Middle frontal gyrus (tissue), 1 donor: Measurements from ENCODE around the gene DYNC1LI1.

ENCODE experiments used
- DNase-seq: peaks from one replicate; pipeline ENCODE4 v3.0.0-alpha.2; 2015; ENCODE audit warnings: low spot score; ENCODE audit errors: extremely low spot score

DYNC1LI1 gene

DNA sequence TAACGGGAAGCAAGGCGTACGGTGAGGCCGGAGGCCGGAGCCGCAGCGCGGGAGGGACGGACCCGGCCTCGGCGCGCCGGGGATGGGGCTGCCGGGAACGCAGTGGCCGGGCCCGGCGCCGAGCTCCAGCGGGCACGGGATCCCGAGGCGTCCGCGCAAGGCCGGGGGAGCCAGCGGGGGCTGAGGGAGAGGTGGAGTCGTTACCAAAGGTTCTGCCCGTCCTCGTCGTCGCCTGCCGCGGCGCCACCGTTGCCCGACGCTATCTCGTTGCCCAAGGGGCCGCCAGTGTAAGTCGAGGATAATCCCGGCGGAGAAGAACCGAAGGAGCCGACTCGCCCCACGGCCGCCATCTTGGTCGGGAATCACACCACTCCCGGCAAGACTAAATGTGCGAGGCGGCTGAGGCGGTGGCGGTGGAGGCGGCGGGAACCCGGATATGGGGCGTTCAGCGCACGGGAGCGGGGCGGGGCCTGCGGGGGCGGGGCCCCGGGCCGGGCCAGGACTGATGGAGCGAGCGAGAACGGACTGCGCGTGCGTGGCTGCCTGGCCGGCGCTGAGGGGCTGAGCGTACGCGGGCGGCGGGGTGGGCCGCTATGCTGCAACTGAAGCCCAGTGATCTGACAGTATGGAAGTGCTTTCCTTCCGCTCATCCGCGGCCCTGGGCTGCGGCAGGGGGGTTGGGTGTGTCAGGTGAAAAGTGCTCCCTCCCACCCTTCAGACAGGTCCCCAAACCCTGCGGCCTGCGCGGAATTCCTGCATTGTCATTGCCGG, at the start of gene DYNC1LI1:
Gene DYNC1LI1 (minus strand): TSS at position 438 of the 771 bp plus-strand sequence. CDS start 88 bp downstream, at position 350.
- peak; percentile 86 for DNase-seq

DNA sequence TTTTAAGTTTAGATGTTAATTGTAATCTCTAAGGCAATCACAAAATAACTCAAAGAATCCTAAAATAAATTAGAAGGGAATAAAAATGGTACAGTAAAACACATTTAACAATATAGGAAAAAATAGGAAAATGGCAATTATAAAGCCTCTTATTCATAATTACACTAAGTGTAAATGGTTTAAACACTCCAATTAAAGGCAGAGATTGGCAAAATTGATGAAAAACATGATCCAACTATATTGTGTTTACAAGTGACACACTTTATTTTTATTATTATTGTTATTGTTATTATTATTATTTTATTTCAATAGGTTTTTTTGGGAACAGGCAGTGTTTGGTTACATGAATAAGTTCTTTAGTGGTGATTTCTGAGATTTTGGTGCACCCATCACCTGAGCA, 48.7 kb upstream of the DYNC1LI1 start:
- DNase-seq, result no peak

DNA sequence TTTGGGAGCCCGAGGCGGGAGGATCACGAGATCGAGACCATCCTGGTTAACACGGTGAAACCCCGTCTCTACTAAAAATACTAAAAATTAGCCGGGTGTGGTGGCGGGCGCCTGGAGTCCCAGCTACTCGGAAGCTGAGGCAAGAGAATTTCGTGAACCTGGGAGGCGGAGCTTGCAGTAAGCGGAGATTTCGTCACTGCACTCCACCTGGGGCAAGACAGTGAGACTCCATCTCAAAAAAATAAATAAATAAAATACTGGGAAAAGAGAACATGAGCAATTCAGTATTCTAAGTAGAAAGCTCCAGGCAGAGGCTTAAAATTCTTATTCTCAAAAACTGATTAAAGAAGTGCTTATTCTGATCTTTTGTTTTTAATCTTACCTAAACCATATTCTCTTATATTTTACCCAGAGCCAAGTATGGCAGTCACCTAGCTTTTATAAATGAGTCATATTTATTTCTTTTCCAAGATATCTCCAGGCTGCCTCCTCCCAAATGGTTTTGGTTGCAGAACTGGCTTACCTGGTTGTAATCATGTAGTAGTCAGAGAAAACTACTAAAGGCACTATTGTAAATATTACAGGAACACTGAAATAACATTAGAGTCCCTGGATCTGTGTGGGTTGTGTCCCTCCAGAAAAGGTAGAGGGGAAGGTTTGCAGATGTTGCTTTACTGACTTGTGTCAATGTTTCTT, 45.8 kb upstream of the DYNC1LI1 start:
- no peak for DNase-seq

DNA sequence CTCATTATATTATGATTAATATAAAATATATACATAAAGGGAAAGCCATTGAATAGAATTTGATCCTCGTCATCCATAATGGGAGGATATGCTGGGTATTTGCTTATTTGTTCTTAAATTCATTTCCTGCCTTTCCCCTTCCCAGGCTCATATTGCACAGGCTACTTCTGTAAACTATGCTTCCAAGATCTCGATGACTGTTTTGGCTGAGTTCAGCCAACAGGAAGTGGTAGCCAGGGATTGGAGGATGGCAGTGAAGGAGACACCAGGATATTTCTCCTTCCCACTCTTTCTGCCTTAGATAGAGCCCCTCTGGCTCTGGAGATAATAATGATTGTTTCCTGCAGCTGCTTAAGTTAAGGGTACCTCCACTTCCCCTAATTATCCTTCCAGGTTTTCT, 44.3 kb upstream of the DYNC1LI1 start:
- DNase-seq, result no peak

DNA sequence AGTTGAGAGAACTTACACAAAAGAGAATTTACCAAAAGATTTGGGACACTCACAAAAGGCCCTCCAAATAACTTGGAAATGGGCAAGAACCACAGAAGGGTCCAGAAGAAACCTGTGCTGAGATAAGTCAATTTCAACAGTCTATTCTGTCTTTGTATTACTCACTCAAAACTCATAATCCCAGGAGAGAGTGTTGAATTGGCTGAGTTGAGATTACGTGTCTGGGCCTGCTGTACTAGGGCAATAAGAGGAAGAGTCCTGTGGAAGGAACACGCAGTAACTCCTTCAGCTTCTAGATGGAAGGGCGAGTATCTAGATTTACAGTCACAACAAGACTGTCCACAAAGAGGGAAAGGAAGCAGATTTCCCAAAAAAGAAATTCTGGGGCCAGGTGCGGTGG, 42.5 kb upstream of the DYNC1LI1 start:
- DNase-seq, result no peak

DNA sequence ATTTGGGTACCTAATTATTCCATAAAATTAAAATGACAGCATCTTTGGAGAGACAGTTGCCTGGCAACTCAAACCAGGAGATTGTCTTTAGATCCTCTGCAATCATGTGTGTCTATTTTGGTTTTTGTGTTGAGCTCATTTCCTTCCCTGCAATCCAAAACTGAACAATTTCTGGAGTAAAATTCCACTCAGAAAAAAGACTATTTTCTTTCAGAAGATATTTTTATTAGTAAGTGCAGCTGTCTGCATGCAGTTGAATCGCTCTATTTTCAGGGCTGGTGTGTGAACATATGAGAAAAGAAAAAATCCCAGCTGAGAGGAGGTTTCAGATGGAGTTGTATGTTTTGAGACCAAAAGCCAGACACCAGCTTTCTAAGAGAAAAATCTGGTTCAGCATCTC, 41.9 kb upstream of the DYNC1LI1 start:
- peak; percentile 46 for DNase-seq

DNA sequence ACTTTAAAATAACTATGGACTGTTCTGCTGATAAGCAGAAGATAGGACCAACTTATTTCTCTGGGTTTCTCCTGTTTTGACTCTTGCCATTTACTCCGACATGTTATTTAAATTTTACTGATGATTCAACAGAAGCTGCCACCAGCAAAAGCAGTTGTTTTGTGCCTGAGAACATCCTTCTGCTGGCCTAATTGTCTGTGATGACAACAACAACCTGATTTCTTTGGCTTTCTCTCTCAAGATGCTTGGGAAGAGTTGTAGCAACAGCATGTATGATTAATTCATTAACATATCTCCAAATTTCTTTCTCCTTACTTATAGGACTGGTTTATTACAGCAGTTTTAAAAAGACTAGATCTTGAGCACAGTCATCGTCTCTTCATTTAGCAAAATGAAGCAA, 36.9 kb upstream of the DYNC1LI1 start:
- DNase-seq, result no peak

DNA sequence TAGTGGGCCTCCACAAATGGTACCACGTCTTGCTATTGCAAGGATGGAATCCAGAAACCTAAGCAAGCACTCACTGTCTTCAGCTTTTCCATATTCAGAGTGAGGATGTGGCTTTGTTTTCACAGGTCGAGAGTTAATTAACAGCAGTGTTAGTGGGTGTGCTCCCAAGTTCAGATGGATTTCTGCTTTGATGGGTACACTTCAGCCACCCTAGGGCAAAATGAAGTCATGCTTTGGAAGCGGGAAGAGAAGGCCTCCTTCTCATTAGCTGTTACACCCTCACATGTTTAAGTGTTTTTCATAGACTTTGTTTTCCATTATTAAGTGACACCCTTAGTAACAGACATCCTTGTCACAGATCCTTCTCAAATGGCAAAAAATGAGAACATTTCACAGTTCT, 36.3 kb upstream of the DYNC1LI1 start:
- no peak for DNase-seq

DNA sequence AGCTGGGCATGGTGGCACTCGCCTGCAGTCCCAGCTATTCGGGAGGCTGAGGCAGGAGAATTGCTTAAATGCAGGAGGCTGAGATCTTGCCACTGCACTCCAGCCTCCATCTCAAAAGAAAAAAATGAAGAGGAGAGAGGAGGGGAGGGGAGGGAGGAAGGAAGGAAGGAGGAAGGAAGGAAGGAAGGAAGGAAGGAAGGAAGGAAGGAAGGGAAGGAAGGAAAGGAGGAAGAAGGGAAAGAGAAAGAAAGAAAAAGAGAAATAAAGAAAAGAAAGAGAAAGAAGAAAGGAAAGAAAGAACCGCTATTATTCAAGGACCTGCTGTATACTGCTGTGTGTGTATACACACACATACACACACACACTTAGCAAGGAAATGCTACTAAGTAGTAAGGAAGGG, 35.6 kb upstream of the DYNC1LI1 start:
- no peak for DNase-seq

DNA sequence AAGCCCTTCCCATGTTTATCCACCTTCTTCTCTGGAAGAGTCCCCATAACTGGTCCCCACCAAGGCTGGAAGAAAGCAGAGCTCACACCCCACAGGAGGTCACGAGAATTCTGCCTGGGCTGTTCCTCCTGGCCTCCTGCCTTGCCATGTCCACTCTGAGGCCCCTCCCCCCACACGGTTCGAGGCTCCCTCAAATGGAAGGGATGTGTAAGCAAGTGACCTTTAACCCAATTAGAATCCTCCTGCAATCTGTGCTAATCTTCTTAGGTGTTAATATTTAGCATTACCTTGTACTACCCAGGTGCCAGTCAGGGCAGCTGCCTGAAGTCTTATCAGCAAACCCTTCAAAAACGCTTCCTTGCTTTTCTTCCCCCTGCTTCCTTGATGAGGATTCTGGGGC, 32.4 kb upstream of the DYNC1LI1 start:
- DNase-seq, result no peak

DNA sequence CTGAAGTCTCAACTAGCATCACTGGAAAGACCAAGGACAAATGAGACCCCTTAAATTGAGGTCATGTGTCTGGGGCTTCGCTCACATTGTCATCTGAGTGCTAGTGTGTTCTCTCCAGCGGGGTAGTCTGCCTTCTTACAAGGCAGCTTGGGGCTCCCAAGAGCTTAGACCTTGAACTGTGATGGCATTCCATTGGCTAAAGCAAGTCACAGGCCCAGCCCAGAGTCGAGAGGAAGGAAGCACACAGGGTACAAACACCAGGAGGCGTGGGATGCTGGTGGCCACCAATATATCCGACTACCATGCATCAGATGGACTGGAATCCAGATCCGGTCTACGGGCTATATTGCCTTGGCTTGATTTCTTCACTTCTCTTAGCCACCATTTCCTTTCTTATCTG, 31.5 kb upstream of the DYNC1LI1 start:
- DNase-seq, result no peak

DNA sequence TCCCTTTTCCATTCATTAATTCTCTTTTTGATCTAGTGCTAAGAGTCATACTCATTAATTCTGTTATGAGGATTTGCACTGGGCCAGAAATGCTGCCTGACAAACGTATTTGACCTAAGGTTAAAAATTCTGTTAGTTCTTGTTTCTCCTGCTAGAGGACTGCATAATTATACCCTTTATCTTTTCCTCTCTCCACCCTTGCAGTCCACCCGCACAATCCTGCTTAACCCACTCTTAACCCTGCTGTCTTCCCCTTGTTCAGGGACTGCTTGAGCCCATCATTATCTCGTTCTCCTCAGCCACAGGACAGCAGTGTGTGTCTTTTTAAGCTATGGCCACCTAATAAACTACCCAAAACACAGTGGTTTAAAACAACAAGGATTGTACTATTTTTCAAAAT, 31.1 kb upstream of the DYNC1LI1 start:
- no peak for DNase-seq

DNA sequence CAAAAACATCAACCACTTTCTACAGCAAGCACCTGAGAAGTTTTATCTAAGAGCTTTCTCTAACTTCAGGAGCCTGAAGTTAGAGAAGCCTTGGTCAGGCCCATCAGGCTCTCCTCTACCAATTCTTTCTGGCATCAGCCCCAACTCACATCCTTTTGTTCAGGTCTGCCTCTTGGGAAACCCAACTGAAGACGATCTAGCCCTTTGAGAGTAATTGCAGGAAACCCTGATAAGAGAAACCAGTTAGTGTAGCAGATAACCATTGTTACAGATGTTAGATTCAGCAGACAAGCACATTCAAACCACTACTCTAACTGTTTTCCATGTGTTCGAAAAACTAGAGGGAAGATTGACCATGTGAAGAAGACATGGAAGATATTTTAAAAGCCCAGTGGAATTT, 27.0 kb upstream of the DYNC1LI1 start:
- no peak for DNase-seq

DNA sequence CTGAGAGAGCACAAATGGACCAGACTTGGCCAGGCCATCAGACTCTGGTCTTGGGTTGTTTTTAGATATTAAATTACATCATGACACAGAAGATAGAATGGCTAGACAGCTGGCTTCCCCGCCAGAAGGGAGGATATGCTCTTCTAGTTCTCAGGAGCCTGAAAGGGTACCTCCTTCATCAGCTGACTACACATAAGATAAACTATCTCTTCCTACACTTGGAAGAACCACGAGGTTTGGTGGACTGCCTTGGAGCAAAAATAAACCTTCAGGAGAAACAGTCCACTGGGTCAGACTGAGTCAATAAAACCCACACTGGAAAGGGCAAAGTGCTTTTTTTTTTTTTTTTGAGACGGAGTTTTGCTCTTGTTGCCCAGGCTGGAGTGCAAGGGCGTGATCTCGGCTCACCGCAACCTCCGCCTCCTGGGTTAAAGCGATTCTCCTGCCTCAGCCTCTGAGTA, 26.3 kb upstream of the DYNC1LI1 start:
- DNase-seq, result no peak

DNA sequence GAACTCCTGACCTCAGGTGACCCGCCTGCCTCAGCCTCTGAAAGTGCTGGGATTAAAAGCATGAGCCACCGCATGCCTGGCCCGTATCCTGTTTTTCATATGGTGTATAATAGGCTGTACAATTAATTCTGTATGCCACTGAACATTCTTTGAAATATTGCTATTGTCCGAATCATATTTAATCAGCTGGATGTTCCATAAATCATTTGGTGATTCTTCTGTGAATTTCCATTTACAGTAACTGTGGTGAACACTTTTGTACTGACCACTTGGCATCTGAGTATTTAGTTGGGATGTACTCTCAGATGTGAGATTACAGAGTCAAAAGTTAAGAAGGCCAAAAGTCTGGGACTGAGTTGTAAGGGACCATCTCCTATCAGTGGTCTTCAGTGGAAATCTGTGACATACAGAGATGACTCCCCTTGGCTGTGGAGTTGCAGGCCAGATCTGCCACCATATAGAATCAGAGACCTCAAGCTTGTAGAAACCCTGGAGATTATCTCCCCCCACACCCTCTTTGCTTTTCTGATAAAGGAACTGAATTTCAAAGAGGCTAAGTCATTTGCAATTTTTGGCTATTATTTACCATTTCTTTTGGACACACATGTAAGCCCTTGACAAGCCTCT, 25.7 kb upstream of the DYNC1LI1 start:
- DNase-seq, result no peak

DNA sequence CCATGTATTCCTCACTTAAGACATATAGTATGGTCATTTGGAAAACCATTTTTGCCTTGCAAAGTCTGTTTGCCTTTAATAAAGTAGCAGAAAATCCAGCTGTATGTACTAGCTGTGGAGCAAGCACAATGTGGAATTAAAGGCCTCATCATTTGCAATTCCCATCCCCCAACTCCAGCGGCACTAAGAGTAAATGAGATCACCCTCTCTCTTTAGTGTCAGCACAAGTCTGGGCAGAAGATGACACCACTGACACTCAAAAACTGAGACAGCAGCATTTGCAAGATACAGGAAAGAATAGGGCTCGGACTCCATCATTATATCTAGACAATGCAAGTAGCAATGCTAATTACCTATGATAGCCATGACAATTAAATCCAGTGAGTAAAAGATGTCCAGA, 24.7 kb upstream of the DYNC1LI1 start:
- DNase-seq, result no peak

DNA sequence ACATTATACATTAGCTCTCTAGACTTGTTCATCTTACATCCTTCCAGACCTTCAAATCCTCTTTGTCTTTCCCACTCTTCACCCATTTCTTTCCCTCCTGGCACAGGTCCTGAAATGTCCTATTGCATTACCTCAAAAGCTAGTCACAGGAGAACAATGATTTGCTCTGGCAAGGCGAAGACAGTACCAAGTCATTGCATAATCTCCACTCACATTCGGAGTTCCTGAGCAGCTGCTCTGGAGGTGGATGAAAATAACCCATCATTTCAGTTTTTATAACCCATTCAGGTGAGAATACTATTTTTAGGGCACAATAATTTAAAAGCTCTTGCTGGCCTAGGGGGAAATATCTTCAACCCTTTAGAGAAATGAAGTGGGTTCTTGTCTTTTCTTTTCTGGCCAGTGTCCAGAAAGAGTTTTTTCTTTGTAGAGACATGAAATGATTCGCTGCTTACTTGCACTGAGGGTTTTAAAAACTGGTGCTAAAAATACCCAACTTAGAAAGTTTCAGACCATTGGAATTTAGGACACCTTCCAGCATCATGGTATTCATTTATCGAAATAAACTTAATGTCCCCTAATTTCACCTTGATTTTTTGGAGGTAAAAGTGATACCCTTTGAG, 23.4 kb upstream of the DYNC1LI1 start:
- DNase-seq, result no peak

DNA sequence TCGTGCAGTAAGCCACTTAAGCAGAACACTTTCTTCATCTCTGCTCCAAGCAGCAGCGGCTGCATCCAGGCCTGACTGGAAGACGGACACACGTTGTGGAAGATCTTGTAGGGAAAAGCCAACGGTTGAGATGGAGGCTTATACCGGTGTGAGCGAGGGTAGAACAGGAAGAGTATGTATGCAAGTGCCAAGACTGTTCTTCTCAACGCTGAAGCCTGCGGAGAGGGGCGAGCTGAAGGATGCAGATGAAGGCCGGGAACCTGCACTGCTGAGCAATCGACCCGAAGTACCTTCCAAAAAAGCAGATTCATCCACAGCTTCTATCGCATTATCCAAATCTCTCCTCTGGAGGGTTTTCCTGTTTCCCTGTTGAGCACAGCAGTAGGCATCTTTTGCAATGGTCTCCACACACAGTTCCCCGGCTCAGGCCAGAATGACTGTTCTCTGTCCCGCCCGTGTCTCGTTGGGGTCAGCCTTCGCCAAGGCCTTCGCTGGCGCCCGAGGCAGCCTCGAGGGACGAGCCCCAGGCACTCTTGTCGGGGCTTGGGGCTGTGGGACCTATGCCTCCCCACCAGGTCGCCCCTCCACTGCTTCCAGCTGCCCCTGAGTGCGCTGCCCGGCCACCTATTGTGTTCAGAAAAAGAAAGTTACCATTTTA, 22.2 kb upstream of the DYNC1LI1 start:
- no peak for DNase-seq

DNA sequence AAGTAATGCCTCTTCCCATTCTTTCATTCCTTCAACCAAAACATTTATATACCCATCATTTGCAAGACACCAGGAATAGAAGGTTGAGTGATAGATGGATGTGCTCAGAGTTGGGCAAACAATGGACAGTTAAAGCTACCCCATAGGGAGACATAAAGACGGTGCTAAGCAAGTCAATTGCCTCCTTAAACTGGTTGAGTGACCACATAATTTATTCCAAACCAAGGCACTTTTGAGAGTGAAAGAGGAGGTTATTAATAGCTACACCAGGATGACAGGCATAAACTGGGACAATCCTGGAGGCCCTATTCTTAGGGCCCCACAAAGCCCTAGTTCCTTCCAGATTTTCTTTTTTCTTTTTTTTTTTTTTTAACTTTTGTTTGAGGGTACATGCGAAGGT, 21.4 kb upstream of the DYNC1LI1 start:
- no peak for DNase-seq

DNA sequence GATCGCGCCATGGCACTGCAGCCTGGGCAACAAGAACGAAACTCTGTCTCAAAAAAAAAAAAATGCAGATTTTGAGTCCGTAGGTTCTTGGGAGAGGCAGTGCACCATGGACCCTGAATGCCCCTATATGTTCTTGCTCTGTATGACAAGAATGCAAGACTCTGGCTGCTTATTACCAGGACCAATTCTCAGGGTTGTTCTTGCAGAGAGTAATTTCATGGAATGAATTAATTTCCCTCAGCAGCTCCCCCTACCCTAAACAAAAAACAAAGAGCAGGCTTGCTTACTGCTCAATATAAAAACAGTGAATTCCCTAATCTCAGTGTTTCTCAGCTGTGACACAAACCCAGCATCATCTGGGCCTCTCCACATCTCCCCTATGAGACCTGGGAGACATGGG, 20.5 kb upstream of the DYNC1LI1 start:
- no peak for DNase-seq

DNA sequence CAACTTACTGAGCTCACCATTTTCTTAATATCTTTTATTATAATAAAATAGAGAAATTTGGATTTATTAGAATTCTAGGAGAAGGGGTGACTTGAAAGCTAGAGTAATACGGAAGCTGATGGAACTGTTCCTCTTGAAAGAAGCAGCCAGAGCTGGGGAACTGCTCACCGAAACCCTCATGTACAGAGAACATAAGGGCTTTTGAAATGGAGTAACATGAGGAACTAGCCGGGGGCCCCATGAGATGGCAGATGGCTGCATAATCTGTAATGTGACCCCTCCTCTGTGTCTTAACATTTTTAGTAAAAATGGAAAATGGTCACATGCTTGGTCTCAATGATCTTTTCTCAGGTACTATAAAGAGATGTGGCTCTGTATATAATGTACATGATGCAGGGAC, 15.7 kb upstream of the DYNC1LI1 start:
- DNase-seq, result no peak

DNA sequence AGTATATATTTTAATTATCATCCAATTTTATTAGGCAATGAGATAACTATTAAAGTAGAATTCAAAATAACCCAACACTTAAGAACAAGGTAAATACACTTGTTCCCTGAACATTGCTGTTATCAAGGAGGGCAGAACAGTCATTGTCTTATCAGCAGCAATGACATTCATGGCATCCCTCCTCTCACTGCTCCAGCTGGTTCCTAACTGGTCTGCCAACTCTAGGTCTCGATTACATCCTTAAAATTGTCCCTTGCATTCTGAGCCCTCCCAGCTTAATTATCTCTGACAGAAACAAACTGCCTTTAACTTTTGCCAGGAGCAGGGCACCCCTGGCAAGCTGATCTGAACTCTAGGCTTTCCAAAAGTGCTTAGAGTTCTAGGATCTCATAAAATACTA, 14.0 kb upstream of the DYNC1LI1 start:
- no peak for DNase-seq
